HepG2 (cell line): Measurements from ENCODE around the gene MAP2K7. TPM values are rescaled to one million over a fixed set of nuclear protein-coding genes. Genes with fewer than 3 reads are reported as not detected.

Experiments
- AHR ChIP-seq: IDR thresholded peaks from 2 replicates; pipeline ENCODE4 v1.6.1; 2018; ENCODE audit warnings: missing genetic modification reagents, missing compliant biosample characterization
- BORCS8-MEF2B ChIP-seq: sonication (generic); formaldehyde crosslinking; IDR thresholded peaks from 2 replicates; pipeline ENCODE4 v1.8.0; 2022; ENCODE audit warnings: mild to moderate bottlenecking, missing genetic modification reagents
- EEA1 ChIP-seq: sonication (generic); formaldehyde crosslinking; IDR thresholded peaks from 2 replicates; pipeline ENCODE4 v1.5.1; 2020; ENCODE audit warnings: mild to moderate bottlenecking, missing genetic modification reagents, borderline replicate concordance
- FOXM1 ChIP-seq: sonication (generic); formaldehyde crosslinking; IDR thresholded peaks from 2 replicates; pipeline ENCODE4 v1.5.0; 2020; ENCODE audit warnings: missing genetic modification reagents
- NR2F6 ChIP-seq, 2 experiments: IDR thresholded peaks; 2 replicates each; pipeline ENCODE4 v1.6.1; 2016; ENCODE audit warnings: antibody characterized with exemption in 1 of 2, mild to moderate bottlenecking in 1 of 2
- RBM22 ChIP-seq: fragments of 200-400 bp; formaldehyde crosslinking; optimal IDR thresholded peaks from 2 replicates; pipeline ENCODE3; 2017; ENCODE audit warnings: mild to moderate bottlenecking, low read length, moderate library complexity
- SMYD3 ChIP-seq: sonication (generic); formaldehyde crosslinking; IDR thresholded peaks from 2 replicates; pipeline ENCODE4 v1.8.1; 2023; ENCODE audit warnings: mild to moderate bottlenecking, missing genetic modification reagents
- STAT5B ChIP-seq: sonication (generic); formaldehyde crosslinking; IDR thresholded peaks from 2 replicates; pipeline ENCODE4 v1.4.0; 2020; ENCODE audit warnings: missing genetic modification reagents
- ZBTB38 ChIP-seq: sonication (generic); formaldehyde crosslinking; IDR thresholded peaks from 2 replicates; pipeline ENCODE4 v1.5.1; 2020; ENCODE audit warnings: mild to moderate bottlenecking, missing genetic modification reagents
- ZBTB8A ChIP-seq: sonication (generic); formaldehyde crosslinking; IDR thresholded peaks from 2 replicates; pipeline ENCODE4 v1.4.0; 2020; ENCODE audit warnings: mild to moderate bottlenecking, low read depth, missing genetic modification reagents, borderline replicate concordance
- ZNF318 ChIP-seq: sonication (generic); formaldehyde crosslinking; IDR thresholded peaks from 2 replicates; pipeline ENCODE4 v1.4.0; 2020; ENCODE audit warnings: mild to moderate bottlenecking, missing genetic modification reagents
- ZNF749 ChIP-seq: sonication (generic); formaldehyde crosslinking; IDR thresholded peaks from 2 replicates; pipeline ENCODE4 v1.8.0; 2022; ENCODE audit warnings: mild to moderate bottlenecking, missing genetic modification reagents, moderate library complexity, borderline replicate concordance
- ZNF781 ChIP-seq: sonication (generic); formaldehyde crosslinking; IDR thresholded peaks from 2 replicates; pipeline ENCODE4 v1.5.1; 2020; ENCODE audit warnings: borderline replicate concordance, mild to moderate bottlenecking, missing genetic modification reagents; ENCODE audit errors: not compliant biosample characterization
- polyA plus RNA-seq, 8 experiments: library from polyadenylated mRNA; depleted of rRNA in 3 of 8; stranded (reverse) in 7 of 8; unstranded in 1 of 8; fragments of >200 nt; fragmentation: Illumina TruSeq in 4 of 8; extraction: Trizol in 4 of 8; gene quantifications; 2 replicates each; pipeline versions ENCODE4 v1.2.1 to v1.2.3, GENCODE V29; 2011 to 2016; ENCODE audit warnings: low read depth in 4 of 8, missing spikeins in 1 of 8, mixed read lengths in 1 of 8; ENCODE audit not compliant: insufficient read depth in 1 of 8
- total RNA-seq, 5 experiments: library from RNA; depleted of rRNA; stranded (reverse); fragments of >200 nt; fragmentation: Illumina TruSeq; extraction: Trizol; gene quantifications; 2 replicates each; pipeline ENCODE4 v1.2.3, GENCODE V29; 2016; ENCODE audit warnings: low read depth in 1 of 5
- TF ChIP-seq, protein P1 (sequence below): sonication (generic); formaldehyde crosslinking; IDR thresholded peaks from 2 replicates; pipeline ENCODE4 v1.4.0; 2020; ENCODE audit warnings: missing genetic modification reagents
- TF ChIP-seq, protein P2 (sequence below), 2 experiments: IDR thresholded peaks; 2 replicates each; pipeline ENCODE4 v1.6.1; 2011 to 2012; ENCODE audit warnings: low read length in 2 of 2, borderline replicate concordance in 1 of 2, low read depth in 1 of 2, mild to moderate bottlenecking in 1 of 2, moderate library complexity in 1 of 2

MAP2K7 gene
- total and polyA plus RNA-seq, 2 of the 13 experiments (the other 11 are each of a cell fraction or from before 2014, with no cell fraction given), result 9.0 to 10.8 TPM

GRCh38 chr19:7919610-7920518, 16.2 kb downstream of the MAP2K7 start, which contains the start of gene SNAPC2 (continued):
- TF ChIP-seq RBM22 (no peak), NR2F6 (IDR thresholded peaks at IDR 0.05) (peak; percentile 47; the same call in 1 of the 2 replicates), NR2F6 (CRISPR knock-in tag; IDR thresholded peaks at IDR 0.05) (peak; percentile 54), ZNF318 (CRISPR knock-in tag) (0 out of 2 replicates have a peak, but pooled peaks have one; percentile 40), STAT5B (CRISPR knock-in tag) (no peak), BORCS8-MEF2B (CRISPR knock-in tag) (no peak), ZNF749 (peak; percentile 69; the same call in 1 of the 2 replicates), EEA1 (CRISPR knock-in tag) (peak; percentile 64; the same call in 1 of the 2 replicates), ZNF781 (CRISPR knock-in tag) (peak; percentile 77), ZBTB8A (CRISPR knock-in tag) (no peak), AHR (CRISPR knock-in tag) (no peak), ZBTB38 (CRISPR knock-in tag) (peak; percentile 28; the same call in 1 of the 2 replicates), FOXM1 (CRISPR knock-in tag) (no peak), SMYD3 (CRISPR knock-in tag) (no peak)
- TF ChIP-seq, protein P1, sequence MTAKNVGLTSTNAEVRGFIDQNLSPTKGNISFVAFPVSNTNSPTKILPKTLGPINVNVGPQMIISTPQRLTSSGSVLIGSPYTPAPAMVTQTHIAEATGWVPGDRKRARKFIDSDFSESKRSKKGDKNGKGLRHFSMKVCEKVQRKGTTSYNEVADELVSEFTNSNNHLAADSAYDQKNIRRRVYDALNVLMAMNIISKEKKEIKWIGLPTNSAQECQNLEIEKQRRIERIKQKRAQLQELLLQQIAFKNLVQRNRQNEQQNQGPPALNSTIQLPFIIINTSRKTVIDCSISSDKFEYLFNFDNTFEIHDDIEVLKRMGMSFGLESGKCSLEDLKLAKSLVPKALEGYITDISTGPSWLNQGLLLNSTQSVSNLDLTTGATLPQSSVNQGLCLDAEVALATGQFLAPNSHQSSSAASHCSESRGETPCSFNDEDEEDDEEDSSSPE (CRISPR knock-in tag), result peak; percentile 67
- TF ChIP-seq, protein P2, sequence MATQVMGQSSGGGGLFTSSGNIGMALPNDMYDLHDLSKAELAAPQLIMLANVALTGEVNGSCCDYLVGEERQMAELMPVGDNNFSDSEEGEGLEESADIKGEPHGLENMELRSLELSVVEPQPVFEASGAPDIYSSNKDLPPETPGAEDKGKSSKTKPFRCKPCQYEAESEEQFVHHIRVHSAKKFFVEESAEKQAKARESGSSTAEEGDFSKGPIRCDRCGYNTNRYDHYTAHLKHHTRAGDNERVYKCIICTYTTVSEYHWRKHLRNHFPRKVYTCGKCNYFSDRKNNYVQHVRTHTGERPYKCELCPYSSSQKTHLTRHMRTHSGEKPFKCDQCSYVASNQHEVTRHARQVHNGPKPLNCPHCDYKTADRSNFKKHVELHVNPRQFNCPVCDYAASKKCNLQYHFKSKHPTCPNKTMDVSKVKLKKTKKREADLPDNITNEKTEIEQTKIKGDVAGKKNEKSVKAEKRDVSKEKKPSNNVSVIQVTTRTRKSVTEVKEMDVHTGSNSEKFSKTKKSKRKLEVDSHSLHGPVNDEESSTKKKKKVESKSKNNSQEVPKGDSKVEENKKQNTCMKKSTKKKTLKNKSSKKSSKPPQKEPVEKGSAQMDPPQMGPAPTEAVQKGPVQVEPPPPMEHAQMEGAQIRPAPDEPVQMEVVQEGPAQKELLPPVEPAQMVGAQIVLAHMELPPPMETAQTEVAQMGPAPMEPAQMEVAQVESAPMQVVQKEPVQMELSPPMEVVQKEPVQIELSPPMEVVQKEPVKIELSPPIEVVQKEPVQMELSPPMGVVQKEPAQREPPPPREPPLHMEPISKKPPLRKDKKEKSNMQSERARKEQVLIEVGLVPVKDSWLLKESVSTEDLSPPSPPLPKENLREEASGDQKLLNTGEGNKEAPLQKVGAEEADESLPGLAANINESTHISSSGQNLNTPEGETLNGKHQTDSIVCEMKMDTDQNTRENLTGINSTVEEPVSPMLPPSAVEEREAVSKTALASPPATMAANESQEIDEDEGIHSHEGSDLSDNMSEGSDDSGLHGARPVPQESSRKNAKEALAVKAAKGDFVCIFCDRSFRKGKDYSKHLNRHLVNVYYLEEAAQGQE (IDR thresholded peaks at IDR 0.05; ENCODE audit: borderline replicate concordance in 1 of 2, low read depth in 1 of 2, low read length in 2 of 2), result no peak; a peak in 1 of 4 replicates
